Measurements from ENCODE around the gene FLAD1.

DNA sequence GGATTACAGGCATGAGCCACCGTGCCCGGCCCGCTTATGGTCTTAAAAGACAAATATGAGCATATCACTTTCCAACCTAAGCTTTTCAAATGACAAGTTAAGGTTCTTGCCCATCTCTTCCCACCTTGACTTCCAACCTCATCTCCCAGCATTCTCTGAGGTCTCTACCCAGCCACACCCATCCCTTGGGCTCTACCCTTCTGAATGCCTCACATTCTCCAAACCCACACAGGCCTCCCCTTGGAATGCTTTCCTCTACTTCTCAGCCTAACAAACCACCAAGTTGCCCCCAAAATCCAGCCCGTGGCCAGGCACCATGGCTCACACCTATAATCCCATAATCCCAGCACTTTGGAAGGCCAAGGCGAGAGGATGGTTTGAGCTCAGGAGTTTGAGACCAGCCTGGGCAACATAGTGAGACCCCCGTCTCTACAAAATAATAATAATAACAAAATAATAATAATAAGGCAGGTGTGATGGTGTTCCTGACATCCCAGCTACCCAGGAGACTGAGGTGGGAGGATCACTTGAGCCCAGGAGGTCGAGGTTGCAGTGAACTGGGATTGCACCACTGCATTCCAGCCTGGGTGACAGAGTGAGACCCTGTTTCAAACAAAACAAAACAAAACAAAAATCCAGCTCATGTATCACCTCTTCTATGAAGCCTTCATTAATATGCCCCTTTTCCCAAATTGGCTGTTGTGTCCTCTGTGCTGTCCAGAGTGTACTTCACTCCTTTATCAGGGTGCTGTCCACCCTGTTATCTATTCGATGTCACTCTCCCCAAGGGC, 39.2 kb downstream of the FLAD1 start:
- TF ChIP-seq, protein P1, sequence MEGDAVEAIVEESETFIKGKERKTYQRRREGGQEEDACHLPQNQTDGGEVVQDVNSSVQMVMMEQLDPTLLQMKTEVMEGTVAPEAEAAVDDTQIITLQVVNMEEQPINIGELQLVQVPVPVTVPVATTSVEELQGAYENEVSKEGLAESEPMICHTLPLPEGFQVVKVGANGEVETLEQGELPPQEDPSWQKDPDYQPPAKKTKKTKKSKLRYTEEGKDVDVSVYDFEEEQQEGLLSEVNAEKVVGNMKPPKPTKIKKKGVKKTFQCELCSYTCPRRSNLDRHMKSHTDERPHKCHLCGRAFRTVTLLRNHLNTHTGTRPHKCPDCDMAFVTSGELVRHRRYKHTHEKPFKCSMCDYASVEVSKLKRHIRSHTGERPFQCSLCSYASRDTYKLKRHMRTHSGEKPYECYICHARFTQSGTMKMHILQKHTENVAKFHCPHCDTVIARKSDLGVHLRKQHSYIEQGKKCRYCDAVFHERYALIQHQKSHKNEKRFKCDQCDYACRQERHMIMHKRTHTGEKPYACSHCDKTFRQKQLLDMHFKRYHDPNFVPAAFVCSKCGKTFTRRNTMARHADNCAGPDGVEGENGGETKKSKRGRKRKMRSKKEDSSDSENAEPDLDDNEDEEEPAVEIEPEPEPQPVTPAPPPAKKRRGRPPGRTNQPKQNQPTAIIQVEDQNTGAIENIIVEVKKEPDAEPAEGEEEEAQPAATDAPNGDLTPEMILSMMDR (IDR thresholded peaks at IDR 0.05 in 2 of 3, conservative IDR thresholded peaks at IDR 0.05 in 1 of 3; ENCODE audit: borderline replicate concordance in 1 of 3, insufficient read depth in 1 of 3, low read depth in 2 of 3, low read length in 2 of 3), result no peak
- TF ChIP-seq ATF3 (IDR thresholded peaks at IDR 0.05) (no peak), TCF7L2 (IDR thresholded peaks at IDR 0.05; ENCODE audit: borderline replicate concordance, extremely low read depth, insufficient read depth, insufficient read length) (no peak), POLR2A (IDR thresholded peaks at IDR 0.05; ENCODE audit: borderline replicate concordance, extremely low read depth, insufficient read depth, insufficient read length) (no peak), JUND (IDR thresholded peaks at IDR 0.05) (no peak), ZBTB33 (IDR thresholded peaks at IDR 0.05; ENCODE audit: extremely low read depth, insufficient replicate concordance, low read length) (no peak), POLR2AphosphoS5 (IDR thresholded peaks at IDR 0.05; ENCODE audit: low read depth, low read length) (no peak), EZH2 (IDR thresholded peaks at IDR 0.05) (no peak), RAD21 (IDR thresholded peaks at IDR 0.05; ENCODE audit: low read depth) (no peak), CEBPB (IDR thresholded peaks at IDR 0.05; ENCODE audit: low read depth) (no peak), FOSL1 (IDR thresholded peaks at IDR 0.05; ENCODE audit: low read depth) (no peak), EGR1 (IDR thresholded peaks at IDR 0.05; ENCODE audit: low read depth) (no peak)
- TF ChIP-seq, protein P2, sequence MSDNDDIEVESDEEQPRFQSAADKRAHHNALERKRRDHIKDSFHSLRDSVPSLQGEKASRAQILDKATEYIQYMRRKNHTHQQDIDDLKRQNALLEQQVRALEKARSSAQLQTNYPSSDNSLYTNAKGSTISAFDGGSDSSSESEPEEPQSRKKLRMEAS (IDR thresholded peaks at IDR 0.05), result no peak

Measured in HCT116 (cell line).